Measurements from ENCODE around the gene TIAM2. TPM values are rescaled to one million over a fixed set of nuclear protein-coding genes. Genes with fewer than 3 reads are reported as not detected.

TIAM2 gene
- total and polyA plus RNA-seq, 9 of the 15 experiments (the other 6 are each of a cell fraction or from before 2014, with no cell fraction given) = 0.73 to 6.5 (median 4.3) TPM

DNA sequence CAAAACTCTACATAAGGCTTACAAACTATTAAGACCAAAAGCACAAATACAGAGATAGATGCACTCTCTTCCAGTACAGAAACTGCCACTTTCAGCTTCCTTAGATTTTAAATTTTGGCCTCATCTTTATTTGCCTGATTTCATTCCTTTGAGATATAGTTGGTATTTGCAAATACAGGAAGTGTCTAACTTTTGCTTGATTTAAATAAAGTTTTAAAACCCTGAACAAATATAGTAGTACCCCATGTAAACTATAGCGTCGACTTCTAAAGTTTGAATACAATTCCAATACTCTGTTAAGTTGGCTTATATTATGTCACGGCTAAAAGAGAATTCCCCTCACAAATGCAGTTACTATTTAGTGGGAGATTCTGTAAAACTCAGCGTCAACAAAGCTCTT is 267.5 kb downstream of the TIAM2 start:
- no TSS peak for BruUV-seq (replicated peaks)
- intact Hi-C loops (cut with micrococcal nuclease) = no loop called here
- peaks cover 80% of the 10 kb centered on the region for H3K36me3 ChIP-seq (ENCODE audit: control insufficient read depth, insufficient read depth, low read length)
- H3K9me1 ChIP-seq (ENCODE audit: control insufficient read depth, insufficient read depth, low read length) = peaks cover 10% of the 10 kb centered on the region
- no peak overlapping the region for H3K4me2 ChIP-seq (ENCODE audit: insufficient read depth, low read length)
- H4K20me1 ChIP-seq (replicated peaks; ENCODE audit: control insufficient read depth, insufficient read depth, low read length) = no peaks in the 10 kb centered on the region
- H3K79me2 ChIP-seq (ENCODE audit: control insufficient read depth, insufficient read depth, low read length) = no peaks in the 10 kb centered on the region; the same call in 2 of the 3 replicates
- ChIA-PET POLR2A (no interaction called here), CTCF (ENCODE audit: low intra/inter-chr PET ratio) (no interaction called here)
- no peak for ATAC-seq
- TF ChIP-seq, protein P1, sequence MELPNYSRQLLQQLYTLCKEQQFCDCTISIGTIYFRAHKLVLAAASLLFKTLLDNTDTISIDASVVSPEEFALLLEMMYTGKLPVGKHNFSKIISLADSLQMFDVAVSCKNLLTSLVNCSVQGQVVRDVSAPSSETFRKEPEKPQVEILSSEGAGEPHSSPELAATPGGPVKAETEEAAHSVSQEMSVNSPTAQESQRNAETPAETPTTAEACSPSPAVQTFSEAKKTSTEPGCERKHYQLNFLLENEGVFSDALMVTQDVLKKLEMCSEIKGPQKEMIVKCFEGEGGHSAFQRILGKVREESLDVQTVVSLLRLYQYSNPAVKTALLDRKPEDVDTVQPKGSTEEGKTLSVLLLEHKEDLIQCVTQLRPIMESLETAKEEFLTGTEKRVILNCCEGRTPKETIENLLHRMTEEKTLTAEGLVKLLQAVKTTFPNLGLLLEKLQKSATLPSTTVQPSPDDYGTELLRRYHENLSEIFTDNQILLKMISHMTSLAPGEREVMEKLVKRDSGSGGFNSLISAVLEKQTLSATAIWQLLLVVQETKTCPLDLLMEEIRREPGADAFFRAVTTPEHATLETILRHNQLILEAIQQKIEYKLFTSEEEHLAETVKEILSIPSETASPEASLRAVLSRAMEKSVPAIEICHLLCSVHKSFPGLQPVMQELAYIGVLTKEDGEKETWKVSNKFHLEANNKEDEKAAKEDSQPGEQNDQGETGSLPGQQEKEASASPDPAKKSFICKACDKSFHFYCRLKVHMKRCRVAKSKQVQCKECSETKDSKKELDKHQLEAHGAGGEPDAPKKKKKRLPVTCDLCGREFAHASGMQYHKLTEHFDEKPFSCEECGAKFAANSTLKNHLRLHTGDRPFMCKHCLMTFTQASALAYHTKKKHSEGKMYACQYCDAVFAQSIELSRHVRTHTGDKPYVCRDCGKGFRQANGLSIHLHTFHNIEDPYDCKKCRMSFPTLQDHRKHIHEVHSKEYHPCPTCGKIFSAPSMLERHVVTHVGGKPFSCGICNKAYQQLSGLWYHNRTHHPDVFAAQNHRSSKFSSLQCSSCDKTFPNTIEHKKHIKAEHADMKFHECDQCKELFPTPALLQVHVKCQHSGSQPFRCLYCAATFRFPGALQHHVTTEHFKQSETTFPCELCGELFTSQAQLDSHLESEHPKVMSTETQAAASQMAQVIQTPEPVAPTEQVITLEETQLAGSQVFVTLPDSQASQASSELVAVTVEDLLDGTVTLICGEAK (IDR thresholded peaks at IDR 0.05) = peak; percentile 77
- TF ChIP-seq, protein P1 (CRISPR knock-in tag; IDR thresholded peaks at IDR 0.05) = peak; percentile 57; the same call in 1 of the 2 replicates
- TF ChIP-seq, protein P2, sequence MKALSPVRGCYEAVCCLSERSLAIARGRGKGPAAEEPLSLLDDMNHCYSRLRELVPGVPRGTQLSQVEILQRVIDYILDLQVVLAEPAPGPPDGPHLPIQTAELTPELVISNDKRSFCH (CRISPR knock-in tag; IDR thresholded peaks at IDR 0.05) = no peak
- TF ChIP-seq, protein P2 (tag; IDR thresholded peaks at IDR 0.05) = no peak
- TF ChIP-seq WHSC1 (IDR thresholded peaks at IDR 0.05; ENCODE audit: low read length) (no peak), ZNF444 (CRISPR knock-in tag; IDR thresholded peaks at IDR 0.05) (no peak)
- no peak for FAIRE-seq
- H3K4me3 ChIP-seq = no peak overlapping the region
- WGBS (ENCODE audit: insufficient coverage, low coverage, missing lambda C conversion rate) = 96% methylated on average over 4 of the region's 4 CpGs
- H3K27ac ChIP-seq (ENCODE audit: extremely low read depth, low read depth, low read length) = no peak overlapping the region
- H3K9ac ChIP-seq (ENCODE audit: insufficient read depth in 1 of 2, low read depth in 2 of 2, low read length in 2 of 2) = no peak overlapping the region
- no peak overlapping the region for H2AFZ ChIP-seq (ENCODE audit: low read depth, low read length)
- DNase-seq (ENCODE audit: extremely low read depth in 1 of 4, low spot score in 3 of 4) = no peak
- 0 out of 5 replicates have a peak, but pooled peaks cover 0 to 3% of the 10 kb centered on the region in 2 experiments for H3K4me1 ChIP-seq (replicated peaks in 1 of 2; ENCODE audit: control insufficient read depth in 2 of 2, insufficient read depth in 2 of 2, low read length in 2 of 2)
- no peaks in the 10 kb centered on the region for H3K27me3 ChIP-seq (ENCODE audit: control insufficient read depth in 2 of 2, insufficient read depth in 2 of 2, low read length in 2 of 2)
- H3K9me3 ChIP-seq (replicated peaks; ENCODE audit: control insufficient read depth, insufficient read depth, low read depth, low read length) = no peaks in the 10 kb centered on the region
- in situ Hi-C loops (cut with MboI) = no loop called here

All from K562 (cell line).